Measurements from ENCODE around the gene PANK4.

DNA sequence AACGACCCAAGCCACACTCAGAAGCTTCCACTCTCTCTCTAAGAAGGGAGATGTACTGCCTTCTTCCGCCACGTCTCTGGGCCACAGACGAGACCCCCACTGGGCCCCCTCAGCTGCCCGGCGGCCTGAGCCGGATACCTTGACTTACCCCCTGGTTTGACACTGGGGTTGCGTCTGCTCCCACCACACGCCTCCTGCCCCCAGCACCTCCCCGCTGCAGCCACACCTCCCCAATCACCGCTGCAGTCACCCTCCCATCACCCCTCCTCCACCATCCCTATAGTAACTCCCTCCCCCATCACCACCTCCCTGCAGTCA lies 10.7 kb downstream of the PANK4 start:
- TF ChIP-seq, protein P1, sequence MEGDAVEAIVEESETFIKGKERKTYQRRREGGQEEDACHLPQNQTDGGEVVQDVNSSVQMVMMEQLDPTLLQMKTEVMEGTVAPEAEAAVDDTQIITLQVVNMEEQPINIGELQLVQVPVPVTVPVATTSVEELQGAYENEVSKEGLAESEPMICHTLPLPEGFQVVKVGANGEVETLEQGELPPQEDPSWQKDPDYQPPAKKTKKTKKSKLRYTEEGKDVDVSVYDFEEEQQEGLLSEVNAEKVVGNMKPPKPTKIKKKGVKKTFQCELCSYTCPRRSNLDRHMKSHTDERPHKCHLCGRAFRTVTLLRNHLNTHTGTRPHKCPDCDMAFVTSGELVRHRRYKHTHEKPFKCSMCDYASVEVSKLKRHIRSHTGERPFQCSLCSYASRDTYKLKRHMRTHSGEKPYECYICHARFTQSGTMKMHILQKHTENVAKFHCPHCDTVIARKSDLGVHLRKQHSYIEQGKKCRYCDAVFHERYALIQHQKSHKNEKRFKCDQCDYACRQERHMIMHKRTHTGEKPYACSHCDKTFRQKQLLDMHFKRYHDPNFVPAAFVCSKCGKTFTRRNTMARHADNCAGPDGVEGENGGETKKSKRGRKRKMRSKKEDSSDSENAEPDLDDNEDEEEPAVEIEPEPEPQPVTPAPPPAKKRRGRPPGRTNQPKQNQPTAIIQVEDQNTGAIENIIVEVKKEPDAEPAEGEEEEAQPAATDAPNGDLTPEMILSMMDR (IDR thresholded peaks at IDR 0.05): no peak
- no peak for TF ChIP-seq POLR2A (IDR thresholded peaks at IDR 0.05)
